IMR-90 (cell line): ENCODE results near the gene ECSCR. TPM values are rescaled to one million over a fixed set of nuclear protein-coding genes. Genes with fewer than 3 reads are reported as not detected.

Experiments used
- ATAC-seq: fragments of 200-7000 bp; cut with Tn5 transposase; 2 replicates; pipeline ENCODE4 v1.9.1; 2020; ENCODE audit warnings: low read depth, mild to moderate bottlenecking, moderate library complexity
- BruUV-seq: library from RNA; stranded (reverse); fragments of 400-500 nt; replicated peaks from 2 replicates; lab custom pipeline; 2021; lab: Mats Ljungman, UMichigan
- CTCF ChIA-PET: fragments of 300-600 bp; formaldehyde crosslinking; extraction: SDS; loops from one replicate; lab custom pipeline; 2021; ENCODE audit warnings: antibody characterized with exemption; lab: Yijun Ruan, JAX
- POLR2A ChIA-PET: fragments of 300-600 bp; sonication (Branson Sonifier 250); formaldehyde crosslinking; loops from one replicate; lab custom pipeline; 2022; ENCODE audit warnings: antibody characterized with exemption; ENCODE audit not compliant: unreplicated experiment; lab: Charles Lee
- DNase-seq: peaks from one replicate; pipeline ENCODE4 v3.0.0; 2013
- H2AFZ ChIP-seq: replicated peaks from 2 replicates; pipeline ENCODE3; 2013; ENCODE audit warnings: low read length, mild to moderate bottlenecking; ENCODE audit not compliant: poor library complexity
- H2AK5ac ChIP-seq: 2 replicates; pipeline ENCODE4 v1.6.1; 2013; ENCODE audit warnings: low read depth, low read length, inconsistent platforms
- H2AK9ac ChIP-seq: replicated peaks from 2 replicates; pipeline ENCODE3; 2013; ENCODE audit warnings: mild to moderate bottlenecking, low read depth, low read length, moderate library complexity; ENCODE audit not compliant: poor library complexity
- H2BK120ac ChIP-seq: 2 replicates; pipeline ENCODE4 v1.6.1; 2013; ENCODE audit warnings: low read depth, low read length, inconsistent platforms
- H2BK15ac ChIP-seq: 3 replicates; pipeline ENCODE4 v1.6.1; 2013; ENCODE audit warnings: low read depth, low read length, inconsistent platforms
- H2BK20ac ChIP-seq: 2 replicates; pipeline ENCODE4 v1.6.1; 2013; ENCODE audit warnings: low read depth, mild to moderate bottlenecking, inconsistent platforms, low read length, moderate library complexity
- H2BK5ac ChIP-seq: 2 replicates; pipeline ENCODE4 v1.6.1; 2013; ENCODE audit warnings: mild to moderate bottlenecking, low read depth, low read length, inconsistent platforms; ENCODE audit not compliant: poor library complexity, severe bottlenecking
- H3K14ac ChIP-seq: replicated peaks from 2 replicates; pipeline ENCODE4 v1.6.1; 2013; ENCODE audit warnings: low read depth, low read length, inconsistent platforms
- H3K18ac ChIP-seq: 2 replicates; pipeline ENCODE4 v1.6.1; 2013; ENCODE audit warnings: low read depth, low read length, control low read depth
- H3K23ac ChIP-seq: 2 replicates; pipeline ENCODE4 v1.6.1; 2013; ENCODE audit warnings: low read depth, low read length, inconsistent platforms
- H3K27ac ChIP-seq: 2 replicates; pipeline ENCODE4 v1.5.1; 2013; ENCODE audit warnings: mild to moderate bottlenecking, control low read depth, low read length; ENCODE audit not compliant: insufficient read depth
- H3K27me3 ChIP-seq: 2 replicates; pipeline ENCODE4 v1.6.1; 2013; ENCODE audit warnings: low read length; ENCODE audit not compliant: control insufficient read depth, insufficient read depth
- H3K36me3 ChIP-seq: 2 replicates; pipeline ENCODE4 v1.6.1; 2013; ENCODE audit warnings: low read length, mixed read lengths; ENCODE audit not compliant: control insufficient read depth, insufficient read depth
- H3K4ac ChIP-seq: 2 replicates; pipeline ENCODE4 v1.6.1; 2013; ENCODE audit warnings: low read depth, low read length, inconsistent platforms
- H3K4me1 ChIP-seq: 2 replicates; pipeline ENCODE4 v1.6.1; 2013; ENCODE audit warnings: low read length, mixed read lengths; ENCODE audit not compliant: control insufficient read depth, insufficient read depth
- H3K4me2 ChIP-seq: 2 replicates; pipeline ENCODE4 v1.6.1; 2013; ENCODE audit warnings: low read depth, mild to moderate bottlenecking, control low read depth, low read length, moderate library complexity
- H3K4me3 ChIP-seq: 2 replicates; pipeline ENCODE4 v1.5.1; 2013; ENCODE audit warnings: low read depth, mild to moderate bottlenecking, control low read depth, low read length, moderate library complexity; ENCODE audit not compliant: insufficient read depth
- H3K56ac ChIP-seq: 2 replicates; pipeline ENCODE4 v1.6.1; 2013; ENCODE audit warnings: low read length, inconsistent platforms; ENCODE audit not compliant: insufficient read depth; ENCODE audit errors: extremely low read depth
- H3K79me1 ChIP-seq, 2 experiments: 2 replicates each; pipeline ENCODE4 v1.6.1; 2013; ENCODE audit warnings: low read length in 2 of 2, inconsistent platforms in 1 of 2, low read depth in 1 of 2
- H3K9ac ChIP-seq: 2 replicates; pipeline ENCODE4 v1.6.1; 2013; ENCODE audit warnings: low read depth, low read length, control low read depth
- H3K9me1 ChIP-seq: 2 replicates; pipeline ENCODE4 v1.6.1; 2013; ENCODE audit warnings: low read length, inconsistent platforms; ENCODE audit not compliant: insufficient read depth
- H3K9me3 ChIP-seq: 2 replicates; pipeline ENCODE4 v1.6.1; 2013; ENCODE audit warnings: low read length; ENCODE audit not compliant: control insufficient read depth, insufficient read depth
- H4K20me1 ChIP-seq: 2 replicates; pipeline ENCODE4 v1.6.1; 2013; ENCODE audit warnings: low read length, inconsistent platforms; ENCODE audit not compliant: insufficient read depth
- H4K5ac ChIP-seq: 2 replicates; pipeline ENCODE4 v1.6.1; 2013; ENCODE audit warnings: mild to moderate bottlenecking, low read depth, low read length, control low read depth
- H4K8ac ChIP-seq, 2 experiments: 2 replicates each; pipeline ENCODE4 v1.6.1; 2013; ENCODE audit warnings: low read depth in 2 of 2, low read length in 2 of 2, control low read depth in 1 of 2, inconsistent platforms in 1 of 2
- H4K91ac ChIP-seq: 2 replicates; pipeline ENCODE4 v1.6.1; 2013; ENCODE audit warnings: low read depth, low read length, inconsistent platforms; ENCODE audit not compliant: insufficient read depth
- BHLHE40 ChIP-seq: fragments of 150-350 bp; IDR thresholded peaks from 2 replicates; pipeline ENCODE4 v1.6.1; 2016; ENCODE audit warnings: mild to moderate bottlenecking, low read depth, low read length
- CHD1 ChIP-seq: IDR thresholded peaks from 2 replicates; pipeline ENCODE4 v1.6.1; 2012; ENCODE audit warnings: low read depth, low read length, improper control_type of control experiment
- CTCF ChIP-seq: conservative IDR thresholded peaks from 2 replicates; pipeline ENCODE4 v1.5.1; 2012; ENCODE audit warnings: mild to moderate bottlenecking, low read depth, low read length, improper control_type of control experiment
- ELK1 ChIP-seq: fragments of 150-350 bp; IDR thresholded peaks from 2 replicates; pipeline ENCODE4 v1.6.1; 2016; ENCODE audit warnings: low read depth, mild to moderate bottlenecking, low read length, moderate library complexity, borderline replicate concordance
- MAFK ChIP-seq: IDR thresholded peaks from 2 replicates; pipeline ENCODE4 v1.6.1; 2012; ENCODE audit warnings: low read depth, low read length, improper control_type of control experiment
- MAZ ChIP-seq: IDR thresholded peaks from 2 replicates; pipeline ENCODE4 v1.6.1; 2012; ENCODE audit warnings: low read depth, mild to moderate bottlenecking, low read length, improper control_type of control experiment, moderate library complexity, borderline replicate concordance
- MXI1 ChIP-seq: IDR thresholded peaks from 2 replicates; pipeline ENCODE4 v1.6.1; 2012; ENCODE audit warnings: low read depth, mild to moderate bottlenecking, low read length, moderate library complexity, borderline replicate concordance
- NFE2L2 ChIP-seq: fragments of 150-350 bp; IDR thresholded peaks from 2 replicates; pipeline ENCODE4 v1.6.1; 2016; ENCODE audit warnings: low read depth, mild to moderate bottlenecking, low read length
- POLR2A ChIP-seq: IDR thresholded peaks from 2 replicates; pipeline ENCODE4 v1.6.1; 2012; ENCODE audit warnings: mild to moderate bottlenecking, low read depth, low read length
- RAD21 ChIP-seq: IDR thresholded peaks from 2 replicates; pipeline ENCODE4 v1.6.1; 2012; ENCODE audit warnings: low read length, improper control_type of control experiment
- RCOR1 ChIP-seq: IDR thresholded peaks from 2 replicates; pipeline ENCODE4 v1.6.1; 2012; ENCODE audit warnings: mild to moderate bottlenecking, low read length, improper control_type of control experiment; ENCODE audit not compliant: insufficient replicate concordance
- SMC3 ChIP-seq: fragments of 150-350 bp; IDR thresholded peaks from 2 replicates; pipeline ENCODE4 v1.6.1; 2016; ENCODE audit warnings: low read depth, mild to moderate bottlenecking, antibody characterized with exemption, low read length, moderate library complexity
- WGBS, 2 experiments: methylation state at CpG; one replicate each; pipeline versions ENCODE4 v1.1.5 to v1.1.7; 2013; ENCODE audit warnings: missing lambda C conversion rate in 2 of 2; ENCODE audit not compliant: insufficient read length in 1 of 2; ENCODE audit errors: extremely low coverage in 2 of 2; 5-methylcytosine and 5-hydroxymethylcytosine counted together
- dilution Hi-C: fragments of 300-500 bp; cut with HindIII; formaldehyde crosslinking; loops from one replicate; pipeline ENCODE4 v1.14.3; 2018; ENCODE audit warnings: low sequenced_read_pairs; ENCODE audit not compliant: unreplicated experiment
- in situ Hi-C: fragments of 300-500 bp; cut with MboI; formaldehyde crosslinking; loops from 3 replicates; pipeline ENCODE4 v1.14.3; 2019; ENCODE audit warnings: low sequenced_read_pairs, inconsistent platforms, mixed read lengths
- intact Hi-C: fragments of 100-400 bp; cut with micrococcal nuclease; formaldehyde crosslinking; loops from 2 replicates; pipeline ENCODE4 v1.10.0; 2022
- polyA plus RNA-seq, 3 experiments: library from polyadenylated mRNA; depleted of rRNA; stranded (reverse); fragments of >200 nt; gene quantifications; 2 replicates each; pipeline ENCODE4 v1.2.3, GENCODE V29; 2012; ENCODE audit warnings: low replicate concordance in 1 of 3
- total RNA-seq: library from RNA; depleted of rRNA; stranded (reverse); fragments of >200 nt; gene quantifications from 2 replicates; pipeline ENCODE4 v1.2.3, GENCODE V29; 2012

ECSCR gene
- total and polyA plus RNA-seq, 2 of the 4 experiments (the other 2 are of a cell fraction), result 3.6 to 3.9 TPM

GRCh38 chr5:139475865-139476617 lies 13.5 kb upstream of the ECSCR start:
- dilution Hi-C loops (no loop called here), intact Hi-C loops (no loop called here)
- BruUV-seq, result no TSS peak

More at GRCh38 chr5:139475865-139476617, 13.5 kb upstream of the ECSCR start:
- no peak overlapping the region for H3K4me2 ChIP-seq
- WGBS, 2 experiments, result 83% methylated on average over 3 of the region's 13 CpGs; no CpG with 5 or more reads in 1 of the 2 experiments
- no peak overlapping the region for H3K4me3 ChIP-seq
- H2BK15ac ChIP-seq, result no peak overlapping the region
- peaks cover 31% of the 10 kb centered on the region for H3K9me1 ChIP-seq
- H2BK5ac ChIP-seq, result no peak overlapping the region
- ChIA-PET POLR2A (no interaction called here), CTCF (no interaction called here)
- no peak overlapping the region for H3K23ac ChIP-seq
- H3K56ac ChIP-seq, result no peak overlapping the region
- H4K8ac ChIP-seq, result 0 out of 4 replicates have a peak overlapping the region, but pooled peaks of 1 of the 2 experiments have one; percentile 40
- no peaks in the 10 kb centered on the region for H3K9me3 ChIP-seq
- peak overlapping the region; percentile 43; the same call in 1 of the 2 replicates for H3K4ac ChIP-seq
- ATAC-seq, result no peak
- no peak overlapping the region for H2AFZ ChIP-seq
- no peak overlapping the region for H2AK9ac ChIP-seq
- in situ Hi-C loops, result no loop called here
- peaks cover 12 to 45% of the 10 kb centered on the region in 2 experiments for H3K79me1 ChIP-seq
- no peak overlapping the region for H3K9ac ChIP-seq
- H2BK120ac ChIP-seq, result no peak overlapping the region
- H2BK20ac ChIP-seq, result 0 out of 2 replicates have a peak overlapping the region, but pooled peaks have one; percentile 31
- no peak overlapping the region for H3K18ac ChIP-seq
- no peaks in the 10 kb centered on the region for H3K27me3 ChIP-seq
- H3K14ac ChIP-seq, result no peak overlapping the region
- H4K5ac ChIP-seq, result no peak overlapping the region
- no peak for DNase-seq
- peaks cover 15% of the 10 kb centered on the region for H3K36me3 ChIP-seq
- no peak for TF ChIP-seq CTCF
- no peak for TF ChIP-seq MXI1
- no peak for TF ChIP-seq POLR2A
- TF ChIP-seq ELK1, result no peak
- TF ChIP-seq MAZ, result no peak
- no peak for TF ChIP-seq RAD21
- TF ChIP-seq CHD1, result no peak
- no peak for TF ChIP-seq MAFK
- TF ChIP-seq RCOR1, result no peak
- no peak for TF ChIP-seq NFE2L2
- no peak for TF ChIP-seq BHLHE40
- no peak for TF ChIP-seq SMC3
- 0 out of 2 replicates have a peak overlapping the region, but pooled peaks have one; percentile 30 for H2AK5ac ChIP-seq
- H4K91ac ChIP-seq, result 0 out of 2 replicates have a peak overlapping the region, but pooled peaks have one; percentile 27
- no peak overlapping the region for H3K27ac ChIP-seq
- peaks cover 27% of the 10 kb centered on the region for H3K4me1 ChIP-seq
- no peaks in the 10 kb centered on the region; the same call in 1 of the 2 replicates for H4K20me1 ChIP-seq
